ENCODE data around the gene ANXA3. TPM values are rescaled to one million over a fixed set of nuclear protein-coding genes. Genes with fewer than 3 reads are reported as not detected.
A peak's percentile ranks its signal among the peaks of the same experiment; 100 is the strongest.

ANXA3 gene
- total RNA-seq, 3 donors from 2014 or later, result 24.4 to 46.4 (median 35.5) TPM

GRCh38 chr4:78608684-78609083 lies 57.1 kb downstream of the ANXA3 start:
- H3K36me3 ChIP-seq (ENCODE audit: low read depth), result no peaks in the 10 kb centered on the region
- DNase-seq (no peak), ATAC-seq (no peak)
- H3K4me1 ChIP-seq (ENCODE audit: low read depth), result no peaks in the 10 kb centered on the region
- TF ChIP-seq CTCF (IDR thresholded peaks at IDR 0.05), result no peak
- no peaks in the 10 kb centered on the region for H3K9me3 ChIP-seq
- H3K4me3 ChIP-seq, result no peak overlapping the region
- intact Hi-C loops (cut with DNase I, micrococcal nuclease), result no loop called here

GRCh38 chr4:78609580-78609979 lies 58.0 kb downstream of the ANXA3 start:
- Histone ChIP-seq H3K4me3 (no peak overlapping the region), H3K4me1 (ENCODE audit: low read depth) (no peaks in the 10 kb centered on the region)

DNA sequence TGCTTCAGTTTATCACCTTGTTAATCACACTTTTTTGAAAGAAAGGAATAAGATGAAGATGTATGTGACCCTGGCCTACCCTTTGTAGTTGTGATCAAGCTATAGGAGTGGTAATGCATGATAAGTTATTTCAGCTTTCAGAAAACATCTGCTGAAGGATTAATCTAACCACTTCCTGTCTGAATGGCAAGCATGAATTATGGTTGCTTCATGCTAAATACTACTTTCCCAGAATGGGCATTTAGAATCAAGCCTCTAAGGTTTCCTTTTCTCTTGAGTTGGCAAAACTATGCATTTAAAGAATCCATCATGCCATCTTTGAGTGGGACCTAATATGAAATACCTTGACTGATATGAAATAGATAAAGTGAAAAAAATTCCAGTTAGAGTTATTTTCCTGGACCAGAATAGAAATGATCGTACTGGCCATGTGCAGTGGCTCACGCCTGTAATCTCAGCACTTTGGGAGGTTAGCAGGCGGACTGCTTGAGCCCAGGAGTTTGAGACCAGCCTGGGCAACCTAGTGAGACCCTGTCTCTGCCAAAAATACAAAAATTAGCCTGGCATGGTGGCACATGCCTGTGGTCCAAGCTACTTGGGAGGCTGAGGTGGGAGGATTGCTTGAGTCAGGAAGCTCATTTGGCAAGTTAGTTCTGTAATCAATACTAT lies 59.1 kb downstream of the ANXA3 start:
- intact Hi-C loops (cut with DNase I, micrococcal nuclease), result loop anchor here (5.0 to 10.0 kb wide), 2 partner anchors 252 to 254 kb away; no protein-coding TSS in a partner anchor
- TF ChIP-seq CTCF (IDR thresholded peaks at IDR 0.05), result no peak
- Histone ChIP-seq H3K4me1 (ENCODE audit: low read depth) (peaks cover 7% of the 10 kb centered on the region), H3K4me3 (no peak overlapping the region), H3K9me3 (no peaks in the 10 kb centered on the region), H3K36me3 (ENCODE audit: low read depth) (no peaks in the 10 kb centered on the region)
- ATAC-seq (no peak), DNase-seq (no peak)

More at GRCh38 chr4:78609580-78609979, 58.0 kb downstream of the ANXA3 start:
- intact Hi-C loops (cut with DNase I, micrococcal nuclease), result no loop called here
- no peak for TF ChIP-seq CTCF (IDR thresholded peaks at IDR 0.05)
- DNase-seq, result no peak
- Histone ChIP-seq H3K36me3 (ENCODE audit: low read depth) (no peaks in the 10 kb centered on the region), H3K9me3 (no peaks in the 10 kb centered on the region)
- no peak for ATAC-seq

GRCh38 chr4:78611215-78611558 lies 59.6 kb downstream of the ANXA3 start:
- Histone ChIP-seq H3K36me3 (ENCODE audit: low read depth) (no peaks in the 10 kb centered on the region), H3K4me1 (ENCODE audit: low read depth) (peaks cover 7% of the 10 kb centered on the region), H3K9me3 (no peaks in the 10 kb centered on the region), H3K4me3 (no peak overlapping the region)
- TF ChIP-seq CTCF (IDR thresholded peaks at IDR 0.05), result no peak
- ATAC-seq, result no peak
- intact Hi-C loops (cut with DNase I, micrococcal nuclease), result loop anchor here (5.0 to 10.0 kb wide), 2 partner anchors 251 to 254 kb away; no protein-coding TSS in a partner anchor
- no peak for DNase-seq

DNA sequence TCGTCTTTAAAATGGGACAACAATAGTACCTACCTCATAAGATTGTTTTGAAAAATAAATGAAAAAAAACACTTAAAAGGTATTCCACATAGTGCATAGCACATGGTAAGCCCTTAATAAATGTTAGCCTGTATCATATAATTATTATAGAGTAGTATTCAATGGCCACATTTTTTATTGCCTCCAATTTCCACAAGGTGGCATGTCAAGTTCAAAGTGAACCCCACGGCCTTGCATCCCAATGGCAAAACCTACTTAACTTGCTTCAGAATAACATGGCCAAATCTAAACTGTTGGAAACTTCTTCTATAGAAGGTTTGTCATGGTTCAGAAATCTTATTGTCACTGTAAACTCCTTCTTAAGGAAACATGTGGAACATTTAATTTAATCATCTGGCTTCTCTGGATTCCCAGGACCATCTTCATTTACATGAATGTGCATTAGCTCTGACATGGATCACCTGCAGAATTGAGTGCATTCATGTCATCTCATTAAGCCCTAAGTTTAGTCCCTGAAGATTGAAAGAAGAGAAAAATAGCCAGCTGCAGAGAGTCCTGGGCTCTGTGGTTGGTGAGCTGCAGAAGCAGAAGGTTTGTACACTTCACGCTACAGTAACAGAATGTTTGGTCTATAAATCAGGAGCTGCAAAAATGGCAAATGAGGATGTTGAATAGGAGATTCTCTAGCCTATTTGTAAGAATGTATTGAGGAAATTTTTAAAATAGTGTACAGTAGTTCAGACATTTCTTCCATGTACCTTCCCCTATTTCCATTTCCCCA lies 61.0 kb downstream of the ANXA3 start:
- no peaks in the 10 kb centered on the region for H3K9me3 ChIP-seq
- peak in 1 of 3 donors; percentile 61 for DNase-seq
- H3K4me1 ChIP-seq (ENCODE audit: low read depth), result peaks cover 7% of the 10 kb centered on the region
- intact Hi-C loops (cut with DNase I, micrococcal nuclease), result loop anchor here (5.0 to 10.0 kb wide), 2 partner anchors 250 to 252 kb away; no protein-coding TSS in a partner anchor
- peak; percentile 72 for ATAC-seq
- no peaks in the 10 kb centered on the region for H3K36me3 ChIP-seq (ENCODE audit: low read depth)
- H3K4me3 ChIP-seq, result no peak overlapping the region
- TF ChIP-seq CTCF (IDR thresholded peaks at IDR 0.05), result no peak

All from mucosa of descending colon (tissue), 3 donors.